Stimulated activated CD4-positive, alpha-beta T cell treated with anti-CD3 and anti-CD28 coated beads, Interleukin-1b, Interleukin-23, amount 100 ng/mL, for 4 hours (primary cell): Measurements from ENCODE around the gene SLC35E2B.
"Not testable (repeated sequence)": the region's sequence is repeated elsewhere in the genome, so short reads cannot be mapped to it uniquely, and the experiment has no call there.

ENCODE experiments used
- DNase-seq, 2 donors: peaks; one replicate each; pipeline ENCODE4 v3.0.0-alpha.2; 2020; ENCODE audit warnings: low read depth in 2 of 2

SLC35E2B gene

GRCh38 chr1:1703796-1704195 is 11.2 kb upstream of the SLC35E2B start:
- DNase-seq = no peak

GRCh38 chr1:1702506-1702905 is 9.9 kb upstream of the SLC35E2B start:
- DNase-seq = not testable (repeated sequence)

- DNase-seq = not testable (repeated sequence)
Measured at GRCh38 chr1:1700557-1700956, 8.0 kb upstream of the SLC35E2B start.

GRCh38 chr1:1700067-1700466 is 7.5 kb upstream of the SLC35E2B start:
- DNase-seq = not testable (repeated sequence)

GRCh38 chr1:1699061-1699460 is 6.5 kb upstream of the SLC35E2B start:
- DNase-seq = not testable (repeated sequence)

- DNase-seq = not testable (repeated sequence)
Measured at GRCh38 chr1:1697358-1698183, 5.0 kb upstream of the SLC35E2B start.

GRCh38 chr1:1696431-1697357 is 4.1 kb upstream of the SLC35E2B start:
- DNase-seq = not testable (repeated sequence)

GRCh38 chr1:1692324-1692713 is 276 bp downstream of the SLC35E2B start:
- peak; percentile 68 to 69 for DNase-seq

GRCh38 chr1:1691443-1691842 is 1.2 kb downstream of the SLC35E2B start:
- DNase-seq = not testable (repeated sequence)

- not testable (repeated sequence) for DNase-seq
Measured at GRCh38 chr1:1689526-1689925, 3.1 kb downstream of the SLC35E2B start.

- DNase-seq = no peak
Measured at GRCh38 chr1:1687846-1688245, 4.7 kb downstream of the SLC35E2B start.

- DNase-seq = no peak
Measured at GRCh38 chr1:1684031-1684681, 8.4 kb downstream of the SLC35E2B start.

- no peak for DNase-seq
Measured at GRCh38 chr1:1683104-1683905, 9.3 kb downstream of the SLC35E2B start.

GRCh38 chr1:1680912-1681273 is 11.7 kb downstream of the SLC35E2B start:
- no peak for DNase-seq

- DNase-seq = no peak
Measured at GRCh38 chr1:1680031-1680911, 12.3 kb downstream of the SLC35E2B start.

- DNase-seq = peak in 1 of 2 donors; percentile 48
Measured at GRCh38 chr1:1678581-1679380, 13.8 kb downstream of the SLC35E2B start.

- DNase-seq = peak; percentile 22 to 33
Measured at GRCh38 chr1:1677718-1678580, 14.6 kb downstream of the SLC35E2B start.

- not testable (repeated sequence) for DNase-seq
Measured at GRCh38 chr1:1676087-1676486, 16.5 kb downstream of the SLC35E2B start.
